ENCODE measurements around the gene NPRL2.

NPRL2 gene

GRCh38 chr3:50373146-50374051 lies 22.8 kb upstream of the NPRL2 start:
- DNase-seq (ENCODE audit: low read depth): no peak

GRCh38 chr3:50372349-50372748 lies 21.8 kb upstream of the NPRL2 start:
- DNase-seq (ENCODE audit: low read depth): no peak

GRCh38 chr3:50371133-50371685 lies 20.6 kb upstream of the NPRL2 start:
- DNase-seq (ENCODE audit: low read depth): no peak

GRCh38 chr3:50370594-50370993 lies 20.0 kb upstream of the NPRL2 start:
- no peak for DNase-seq (ENCODE audit: low read depth)

GRCh38 chr3:50369012-50369670 lies 18.6 kb upstream of the NPRL2 start:
- no peak for DNase-seq (ENCODE audit: low read depth)

- DNase-seq (ENCODE audit: low read depth): no peak
These were observed 15.3 kb upstream of the NPRL2 start for GRCh38 chr3:50365842-50366220.

- DNase-seq (ENCODE audit: low read depth): peak; percentile 92
These were observed 14.7 kb upstream of the NPRL2 start for GRCh38 chr3:50365080-50365841.

- no peak for DNase-seq (ENCODE audit: low read depth)
These were observed 14.1 kb upstream of the NPRL2 start for GRCh38 chr3:50364573-50365079.

GRCh38 chr3:50359760-50360110 lies 9.2 kb upstream of the NPRL2 start:
- DNase-seq (ENCODE audit: low read depth): no peak

GRCh38 chr3:50358911-50359759 lies 8.6 kb upstream of the NPRL2 start, which contains the start of gene TMEM115:
Gene TMEM115, minus strand, starts transcription at chr3:50359521. Its CDS starts 458 bp downstream, at chr3:50359063.
- DNase-seq (ENCODE audit: low read depth): peak; percentile 95

GRCh38 chr3:50358355-50358910 lies 7.9 kb upstream of the NPRL2 start:
- DNase-seq (ENCODE audit: low read depth): no peak

- DNase-seq (ENCODE audit: low read depth): no peak
These were observed 6.9 kb upstream of the NPRL2 start for GRCh38 chr3:50357481-50357880.

GRCh38 chr3:50356553-50356952 lies 6.0 kb upstream of the NPRL2 start:
- DNase-seq (ENCODE audit: low read depth): no peak

- no peak for DNase-seq (ENCODE audit: low read depth)
These were observed 5.4 kb upstream of the NPRL2 start for GRCh38 chr3:50355829-50356552.

GRCh38 chr3:50354850-50355249 lies 4.3 kb upstream of the NPRL2 start:
- no peak for DNase-seq (ENCODE audit: low read depth)

GRCh38 chr3:50354186-50354764 lies 3.7 kb upstream of the NPRL2 start:
- no peak for DNase-seq (ENCODE audit: low read depth)

- DNase-seq (ENCODE audit: low read depth): no peak
These were observed 2.9 kb upstream of the NPRL2 start for GRCh38 chr3:50353245-50354004.

- DNase-seq (ENCODE audit: low read depth): no peak
These were observed 2.2 kb upstream of the NPRL2 start for GRCh38 chr3:50352781-50353180.

- DNase-seq (ENCODE audit: low read depth): no peak
These were observed 735 bp upstream of the NPRL2 start for GRCh38 chr3:50351323-50351697.
